ENCODE data around the gene GCG. TPM values are rescaled to one million over a fixed set of nuclear protein-coding genes. Genes with fewer than 3 reads are reported as not detected.

GCG gene
- total RNA-seq, 2 experiments from 2014 or later, result not detected

DNA sequence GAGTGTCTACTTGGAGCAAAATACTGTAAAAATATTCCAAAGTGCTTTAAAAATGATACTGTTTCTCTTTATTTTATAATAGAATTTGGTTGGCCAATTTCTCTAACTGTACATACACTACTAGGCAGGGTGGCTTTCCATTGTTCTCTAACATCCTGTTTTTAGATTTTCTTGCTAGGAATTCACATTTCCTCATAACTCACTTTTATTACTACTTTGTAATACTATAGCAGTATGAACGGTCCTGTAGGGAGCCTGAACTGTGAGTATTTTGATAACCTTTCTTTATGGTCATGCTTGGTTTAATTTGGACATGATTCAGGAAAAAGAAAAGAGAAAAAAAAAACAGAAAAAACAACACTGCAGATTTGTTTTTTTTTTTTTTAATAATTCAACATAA is 37.8 kb downstream of the GCG start:
- no peak for DNase-seq
- H3K9me3 Mint-ChIP-seq, result peaks cover 10% of the 10 kb centered on the region
- intact Hi-C loops (cut with micrococcal nuclease), result no loop called here
- no peak overlapping the region for H3K27ac Mint-ChIP-seq
- ChIA-PET POLR2A (no interaction called here), CTCF (no interaction called here)
- H3K27me3 Mint-ChIP-seq, result no peaks in the 10 kb centered on the region
- H3K36me3 Mint-ChIP-seq, result no peaks in the 10 kb centered on the region
- H3K4me1 Mint-ChIP-seq (ENCODE audit: low read depth), result peaks cover 4% of the 10 kb centered on the region
- no peak overlapping the region for H3K4me3 Mint-ChIP-seq

DNA sequence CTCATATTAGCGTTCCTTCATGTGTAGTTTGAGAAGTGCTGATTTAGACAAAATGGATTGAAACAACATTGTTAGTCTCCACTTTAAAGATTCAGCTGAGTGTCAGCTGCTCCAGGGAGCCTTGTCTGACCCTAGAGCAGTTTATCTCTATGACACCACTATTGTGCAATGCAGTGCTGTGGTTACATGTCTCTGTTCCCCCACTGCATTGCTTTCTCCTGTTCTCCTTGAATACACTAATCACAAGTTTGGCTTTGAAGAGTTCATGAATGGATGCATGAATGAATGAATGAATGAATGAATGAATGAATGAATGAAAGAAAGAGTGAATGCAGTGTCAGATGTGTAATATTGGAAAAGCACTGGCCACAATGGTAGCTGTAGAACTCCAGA is 38.3 kb downstream of the GCG start:
- CTCF ChIA-PET, result no interaction called here
- no peak for DNase-seq
- intact Hi-C loops (cut with micrococcal nuclease), result no loop called here
- Mint-ChIP-seq H3K27me3 (no peaks in the 10 kb centered on the region), H3K9me3 (peaks cover 10% of the 10 kb centered on the region), H3K36me3 (no peaks in the 10 kb centered on the region), H3K4me1 (ENCODE audit: low read depth) (peaks cover 3% of the 10 kb centered on the region), H3K4me3 (no peak overlapping the region), H3K27ac (no peak overlapping the region)
- POLR2A ChIA-PET, result no interaction called here

DNA sequence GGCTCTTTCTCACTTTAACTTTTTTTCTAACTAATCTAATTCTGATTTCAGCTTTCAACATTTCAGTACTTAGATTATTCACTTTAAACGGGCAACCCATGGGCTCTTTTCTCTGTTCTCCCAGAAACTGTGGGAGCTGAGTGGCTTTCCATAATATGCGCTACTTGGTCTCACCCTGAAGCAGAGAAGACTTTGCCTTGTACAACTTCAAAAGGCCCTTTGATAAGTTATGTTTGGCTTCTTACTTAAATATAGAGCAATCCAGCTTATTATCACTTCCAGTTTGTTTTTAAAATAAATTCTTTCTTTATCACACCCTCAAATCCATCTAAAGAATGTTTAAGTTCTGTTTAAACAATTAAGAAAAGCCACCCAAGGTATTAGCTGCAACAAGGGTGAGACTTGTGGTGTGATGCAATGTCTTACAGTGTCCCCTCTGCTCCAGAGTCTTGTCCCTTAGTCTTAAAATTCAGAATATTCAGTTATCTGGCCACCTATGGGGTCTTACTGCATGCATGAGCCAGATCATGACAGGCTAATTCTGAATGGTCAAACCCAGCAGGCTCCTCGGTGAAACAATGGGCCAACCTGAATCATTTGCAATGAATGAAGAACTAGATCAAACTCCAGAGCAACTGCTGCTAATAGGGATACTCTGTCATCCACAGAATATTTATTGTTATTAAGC is 38.8 kb downstream of the GCG start:
- intact Hi-C loops (cut with micrococcal nuclease), result no loop called here
- no peak for DNase-seq
- ChIA-PET CTCF (no interaction called here), POLR2A (no interaction called here)
- peaks cover 10% of the 10 kb centered on the region for H3K9me3 Mint-ChIP-seq
- H3K4me3 Mint-ChIP-seq, result no peak overlapping the region
- H3K27me3 Mint-ChIP-seq, result no peaks in the 10 kb centered on the region
- H3K4me1 Mint-ChIP-seq (ENCODE audit: low read depth), result no peaks in the 10 kb centered on the region
- no peaks in the 10 kb centered on the region for H3K36me3 Mint-ChIP-seq
- H3K27ac Mint-ChIP-seq, result no peak overlapping the region

DNA sequence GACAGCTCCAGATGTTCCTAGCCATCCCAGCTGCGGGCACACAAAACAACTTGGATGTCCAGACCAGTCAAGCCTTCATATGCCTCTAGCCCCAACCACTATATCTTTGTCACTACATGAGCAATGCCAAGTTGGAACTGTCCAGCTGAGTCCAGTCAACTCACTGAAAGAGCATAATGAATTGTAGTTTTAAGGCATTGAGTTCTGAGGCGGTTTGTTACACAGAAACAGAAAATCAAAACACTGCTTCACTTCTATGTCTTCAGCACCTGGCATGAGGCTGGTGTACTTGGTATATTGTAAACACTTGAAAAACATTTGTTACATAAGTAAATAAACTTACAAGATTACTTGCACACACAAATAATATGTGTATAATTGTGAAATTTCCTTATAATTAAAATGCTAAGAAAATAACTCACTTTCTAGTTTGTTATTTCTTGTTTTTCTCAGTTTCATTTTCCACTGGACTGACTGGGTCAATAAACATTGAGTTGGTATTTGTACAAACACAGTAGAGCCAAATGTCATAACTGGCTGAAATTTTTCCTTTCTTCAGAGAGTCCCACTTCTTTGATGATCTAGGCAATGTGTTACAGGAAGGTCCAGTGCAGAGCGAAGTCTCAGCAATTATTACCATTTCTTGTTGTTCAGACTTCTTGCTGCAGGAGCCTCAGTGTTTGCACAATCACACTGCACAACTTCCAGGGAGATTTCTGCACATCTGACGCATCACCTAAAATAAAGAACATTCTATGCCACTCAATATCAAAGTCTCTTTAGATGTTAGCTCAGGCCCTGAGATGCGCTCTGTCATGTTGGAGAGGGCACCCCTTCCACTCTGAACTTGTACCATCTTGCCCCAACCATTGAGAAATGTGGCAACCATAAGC is 39.8 kb downstream of the GCG start:
- Mint-ChIP-seq H3K27me3 (no peaks in the 10 kb centered on the region), H3K36me3 (no peaks in the 10 kb centered on the region), H3K9me3 (peaks cover 10% of the 10 kb centered on the region), H3K27ac (no peak overlapping the region), H3K4me1 (ENCODE audit: low read depth) (no peaks in the 10 kb centered on the region), H3K4me3 (no peak overlapping the region)
- no peak for DNase-seq
- CTCF ChIA-PET, result no interaction called here
- intact Hi-C loops (cut with micrococcal nuclease), result no loop called here
- POLR2A ChIA-PET, result no interaction called here

DNA sequence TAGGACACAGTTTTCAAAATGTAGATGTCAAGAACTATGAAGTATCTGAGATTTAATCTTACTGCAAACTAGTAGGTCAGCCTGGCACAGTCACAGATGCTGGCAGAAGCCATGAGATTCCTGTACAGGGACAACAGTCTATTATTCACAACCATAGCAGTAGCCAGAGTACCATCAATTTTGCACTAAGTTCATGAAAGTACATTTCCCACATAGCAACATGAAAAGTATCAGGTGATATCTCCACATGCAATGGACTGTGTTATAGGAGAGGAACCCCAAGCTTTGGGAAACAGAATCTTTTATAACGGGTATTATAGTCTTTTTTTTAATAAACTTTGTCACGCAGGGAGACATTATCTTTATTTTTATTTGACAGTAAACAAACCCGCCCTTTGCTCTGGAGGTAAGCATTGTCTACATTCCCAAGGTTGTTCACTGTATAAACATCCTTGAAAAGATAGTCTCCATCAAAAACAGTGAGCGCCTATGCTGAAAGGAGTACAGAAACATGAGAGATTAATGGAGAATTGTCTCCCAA is 44.6 kb downstream of the GCG start:
- DNase-seq, result no peak
- peaks cover 1% of the 10 kb centered on the region for H3K27me3 Mint-ChIP-seq
- ChIA-PET CTCF (no interaction called here), POLR2A (no interaction called here)
- no peaks in the 10 kb centered on the region for H3K4me1 Mint-ChIP-seq (ENCODE audit: low read depth)
- no peak overlapping the region for H3K4me3 Mint-ChIP-seq
- H3K27ac Mint-ChIP-seq, result no peak overlapping the region
- intact Hi-C loops (cut with micrococcal nuclease), result no loop called here
- no peaks in the 10 kb centered on the region for H3K9me3 Mint-ChIP-seq
- H3K36me3 Mint-ChIP-seq, result no peaks in the 10 kb centered on the region

DNA sequence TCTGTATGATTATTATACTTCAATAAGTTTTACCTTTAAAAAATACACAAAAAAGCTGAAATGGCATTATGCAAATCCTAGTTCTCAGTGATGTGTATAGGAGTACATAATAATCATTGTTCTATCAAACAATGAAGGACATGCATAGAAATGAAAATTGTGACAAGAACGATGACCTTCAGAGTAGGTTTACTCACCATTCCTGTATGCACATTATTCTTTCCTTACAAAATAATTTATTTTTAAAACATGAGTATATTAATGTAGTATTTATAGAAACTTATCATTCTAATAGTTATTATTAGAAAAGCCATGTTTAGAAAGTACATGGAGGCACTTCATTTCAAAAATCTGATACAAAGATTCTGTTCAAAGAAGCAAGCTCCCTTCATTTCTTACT is 45.3 kb downstream of the GCG start:
- DNase-seq, result no peak
- Mint-ChIP-seq H3K4me3 (no peak overlapping the region), H3K4me1 (ENCODE audit: low read depth) (no peaks in the 10 kb centered on the region), H3K36me3 (no peaks in the 10 kb centered on the region), H3K27me3 (peaks cover 1% of the 10 kb centered on the region), H3K27ac (no peak overlapping the region), H3K9me3 (no peaks in the 10 kb centered on the region)
- intact Hi-C loops (cut with micrococcal nuclease), result no loop called here
- ChIA-PET CTCF (no interaction called here), POLR2A (no interaction called here)

DNA sequence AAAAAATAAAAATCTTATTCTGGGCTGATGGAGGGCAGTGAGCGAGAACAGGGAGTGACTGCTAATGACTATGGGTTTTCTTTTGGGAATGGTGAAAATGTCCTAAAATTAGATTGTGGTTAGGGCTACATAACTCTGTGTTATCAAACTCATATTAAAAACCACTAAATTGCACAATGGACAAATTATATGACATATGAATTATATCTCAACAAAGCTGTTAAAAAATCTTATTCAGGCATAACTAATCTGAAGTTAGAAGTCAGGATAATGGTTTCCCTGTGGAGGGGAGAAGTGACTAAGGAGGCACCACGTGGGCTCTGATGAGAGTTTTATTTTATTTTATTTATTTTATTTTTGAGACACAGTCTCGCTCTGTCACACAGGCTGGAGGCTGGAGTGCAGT is 45.9 kb downstream of the GCG start:
- H3K4me1 Mint-ChIP-seq (ENCODE audit: low read depth), result no peaks in the 10 kb centered on the region
- no peak for DNase-seq
- H3K9me3 Mint-ChIP-seq, result no peaks in the 10 kb centered on the region
- intact Hi-C loops (cut with micrococcal nuclease), result no loop called here
- H3K27me3 Mint-ChIP-seq, result peaks cover 1% of the 10 kb centered on the region
- ChIA-PET CTCF (interaction anchor here (0.8 to 2.0 kb wide), 2 partner anchors 51 to 520 kb away, joined by 3 to 5 read pairs; no protein-coding TSS in a partner anchor), POLR2A (no interaction called here)
- H3K4me3 Mint-ChIP-seq, result no peak overlapping the region
- no peak overlapping the region for H3K27ac Mint-ChIP-seq
- H3K36me3 Mint-ChIP-seq, result no peaks in the 10 kb centered on the region

DNA sequence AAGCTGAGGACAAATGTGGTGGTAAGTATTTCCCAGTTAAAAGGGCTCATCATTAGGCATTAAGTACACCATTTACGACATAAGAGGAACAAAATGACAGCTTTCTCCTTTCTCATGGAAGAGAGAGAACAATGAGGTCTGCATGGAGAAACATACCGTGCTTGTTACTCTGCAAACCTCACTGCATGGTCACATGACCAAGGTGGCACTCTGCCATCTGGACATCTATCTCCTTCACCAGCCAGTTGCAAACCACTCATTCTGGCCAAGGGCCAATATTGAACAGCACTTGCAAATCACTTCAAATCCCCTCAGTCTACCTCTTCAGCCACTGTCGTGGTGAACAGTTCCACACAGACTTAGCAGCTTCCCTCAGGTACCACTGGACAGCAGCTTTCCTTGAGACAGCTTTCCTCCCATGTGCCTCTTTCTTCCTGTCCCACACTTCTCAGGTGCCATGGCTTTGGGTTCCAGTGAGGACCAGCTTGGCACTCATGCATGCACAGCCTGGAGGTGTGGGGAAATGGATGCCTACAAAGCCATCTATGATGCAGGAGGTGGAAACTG is 48.5 kb downstream of the GCG start:
- no peaks in the 10 kb centered on the region for H3K4me1 Mint-ChIP-seq (ENCODE audit: low read depth)
- POLR2A ChIA-PET, result no interaction called here
- DNase-seq, result no peak
- H3K27ac Mint-ChIP-seq, result no peak overlapping the region
- CTCF ChIA-PET, result no interaction called here
- intact Hi-C loops (cut with micrococcal nuclease), result no loop called here
- H3K36me3 Mint-ChIP-seq, result no peaks in the 10 kb centered on the region
- no peaks in the 10 kb centered on the region for H3K9me3 Mint-ChIP-seq
- peaks cover 1% of the 10 kb centered on the region for H3K27me3 Mint-ChIP-seq
- H3K4me3 Mint-ChIP-seq, result no peak overlapping the region

DNA sequence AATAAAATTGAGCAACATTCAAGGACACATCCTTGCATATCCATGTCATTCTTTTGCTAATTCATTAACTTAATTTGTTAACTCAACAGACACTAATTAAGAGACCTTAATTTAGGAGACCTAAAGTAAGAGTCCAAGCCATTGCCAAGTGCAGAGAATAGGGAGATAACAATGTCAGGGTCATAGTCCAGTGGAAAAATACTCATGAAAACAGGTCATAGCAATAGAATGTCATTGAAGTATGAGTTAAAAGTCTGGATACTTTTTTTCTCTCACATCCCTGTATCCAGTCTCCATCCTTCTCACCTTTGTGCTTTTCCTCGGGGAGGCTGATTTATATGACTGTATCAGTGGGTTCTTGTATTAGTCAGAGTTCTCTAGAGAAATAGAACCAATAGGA is 51.5 kb downstream of the GCG start:
- ChIA-PET POLR2A (no interaction called here), CTCF (interaction anchor here (1.2 kb wide), 1 partner anchor 22 kb away, joined by 3 read pairs; no protein-coding TSS in a partner anchor)
- H3K4me1 Mint-ChIP-seq (ENCODE audit: low read depth), result no peaks in the 10 kb centered on the region
- no peak overlapping the region for H3K4me3 Mint-ChIP-seq
- no peaks in the 10 kb centered on the region for H3K9me3 Mint-ChIP-seq
- intact Hi-C loops (cut with micrococcal nuclease), result no loop called here
- H3K27me3 Mint-ChIP-seq, result peaks cover 1% of the 10 kb centered on the region
- no peaks in the 10 kb centered on the region for H3K36me3 Mint-ChIP-seq
- no peak overlapping the region for H3K27ac Mint-ChIP-seq
- no peak for DNase-seq

DNA sequence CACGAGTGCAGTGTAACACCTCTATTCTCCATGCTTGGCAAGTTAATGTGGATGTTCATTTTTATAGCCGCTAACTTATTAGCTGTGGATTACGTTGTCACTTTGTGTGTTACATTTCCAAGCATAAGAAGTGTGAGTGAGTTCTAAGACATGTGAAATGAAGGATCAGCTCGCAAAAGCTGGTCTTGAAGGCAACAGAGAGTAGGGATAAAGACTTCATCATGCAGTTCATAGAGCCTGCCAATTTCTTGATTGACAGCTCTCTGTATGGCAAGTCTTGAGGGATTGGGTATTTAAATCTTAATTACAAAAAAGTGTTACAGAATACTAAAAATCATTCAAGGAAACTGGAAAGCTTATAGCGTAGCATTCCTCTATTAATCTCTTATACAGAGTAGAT is 52.2 kb downstream of the GCG start:
- H3K27ac Mint-ChIP-seq, result no peak overlapping the region
- DNase-seq, result no peak
- CTCF ChIA-PET, result interaction anchor here (1.2 kb wide), 1 partner anchor 23 kb away, joined by 3 read pairs; no protein-coding TSS in a partner anchor
- H3K9me3 Mint-ChIP-seq, result no peaks in the 10 kb centered on the region
- POLR2A ChIA-PET, result no interaction called here
- no peaks in the 10 kb centered on the region for H3K4me1 Mint-ChIP-seq (ENCODE audit: low read depth)
- H3K36me3 Mint-ChIP-seq, result no peaks in the 10 kb centered on the region
- intact Hi-C loops (cut with micrococcal nuclease), result no loop called here
- H3K27me3 Mint-ChIP-seq, result peaks cover 1% of the 10 kb centered on the region
- no peak overlapping the region for H3K4me3 Mint-ChIP-seq
